T-helper 22 cell (primary cell): Measurements from ENCODE around the gene CRYBB3.

Experiments used
- DNase-seq: peaks from one replicate; pipeline ENCODE4 v3.0.0-alpha.2; 2020; ENCODE audit warnings: low read depth

The CRYBB3 gene

DNA sequence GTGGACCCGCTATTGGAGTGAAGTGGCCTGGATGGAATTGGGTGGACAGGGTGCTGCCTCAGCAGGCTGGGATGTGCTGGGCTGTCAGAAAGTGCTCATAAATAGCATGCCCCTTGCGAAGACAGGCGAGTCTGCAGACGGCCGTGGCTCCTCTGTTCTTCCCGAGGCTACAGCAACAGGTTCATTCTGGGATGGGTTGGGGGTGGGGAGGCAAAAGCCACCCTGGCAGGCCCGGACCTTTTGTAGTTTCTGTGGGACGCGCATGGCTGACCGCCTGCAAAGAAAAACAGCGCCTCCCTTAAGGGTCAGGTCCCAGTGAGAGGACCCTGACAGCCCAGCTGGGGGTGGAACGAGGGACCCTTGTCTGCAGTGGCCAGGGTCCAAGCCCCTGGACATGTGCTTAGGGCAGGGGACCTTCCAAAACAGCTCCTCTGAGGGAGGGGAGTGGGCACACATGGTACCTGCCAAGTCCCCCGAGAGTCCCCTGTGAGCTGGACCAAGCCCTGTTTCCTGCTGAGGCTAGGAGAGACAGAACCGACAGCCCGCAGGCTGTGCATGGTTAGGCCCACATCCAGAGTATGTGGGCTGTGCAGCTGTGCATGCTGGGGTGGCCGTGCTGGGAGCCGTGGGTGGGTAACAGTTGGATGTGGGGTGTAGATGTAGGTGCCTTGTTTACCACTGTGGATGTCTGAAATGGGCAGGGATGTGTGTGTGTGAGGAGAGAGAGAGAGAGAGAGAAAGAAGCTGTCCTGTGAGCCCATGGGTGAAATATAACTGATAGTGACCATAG lies at the start of gene CRYBB3:
TSS of gene CRYBB3 (plus strand) at position 128 of the 790 bp plus-strand sequence. CDS start 1,539 bp downstream, outside the sequence.
- no peak for DNase-seq

DNA sequence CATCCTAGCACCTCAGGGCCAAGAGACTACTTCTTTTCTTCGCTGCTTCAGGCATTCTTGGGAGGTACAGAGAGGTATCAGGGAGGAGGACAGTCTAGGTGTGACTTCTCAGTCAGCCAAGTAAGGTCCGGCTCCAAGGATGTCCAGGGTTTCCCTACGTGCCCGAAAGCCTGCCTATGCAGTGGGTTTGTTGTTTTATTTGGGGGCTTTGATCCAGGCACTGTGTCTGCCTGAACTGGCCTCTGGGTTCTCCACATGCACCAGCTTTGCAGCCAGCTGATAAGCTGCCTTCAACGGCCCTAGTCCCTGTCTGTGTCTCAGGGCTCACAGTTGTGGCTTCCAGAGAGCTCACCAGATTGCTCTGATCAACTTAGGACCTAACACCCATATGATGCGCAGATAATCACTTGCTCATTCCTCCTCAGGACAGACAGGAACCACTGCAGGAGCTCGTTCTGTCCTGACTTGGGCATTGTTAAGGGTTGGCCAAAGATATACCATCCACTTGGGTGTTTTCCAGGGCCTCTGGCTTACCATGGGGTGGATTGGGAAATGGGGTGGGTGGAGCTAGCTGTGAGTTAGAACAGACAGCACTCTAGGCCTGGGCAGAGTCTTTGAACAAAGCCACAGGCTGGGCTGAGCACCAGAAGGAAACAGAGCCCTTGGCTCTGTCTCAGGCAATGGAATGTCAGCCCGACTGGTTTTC lies 45.5 kb upstream of the CRYBB3 start:
- DNase-seq = no peak

DNA sequence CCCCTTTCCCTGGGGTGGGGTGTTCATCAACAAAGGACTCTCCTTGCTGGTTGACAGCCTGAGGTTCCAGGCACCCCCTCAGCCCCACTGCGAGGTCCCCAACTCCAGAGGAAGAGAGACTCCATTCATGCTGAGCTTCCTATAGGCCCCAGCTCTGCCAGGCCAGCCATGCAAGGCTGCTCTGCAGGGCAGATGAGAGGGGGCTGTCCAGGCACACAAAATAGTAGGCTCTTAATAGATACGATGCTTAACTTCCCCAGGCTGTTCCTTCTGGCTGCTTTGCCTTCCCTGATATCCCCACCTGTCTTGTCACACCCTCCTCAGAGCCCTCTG lies 45.0 kb upstream of the CRYBB3 start:
- DNase-seq = no peak

- no peak for DNase-seq
Observed at GRCh38 chr22:25156736-25157135, 42.9 kb upstream of the CRYBB3 start.

GRCh38 chr22:25159028-25159427 lies 40.6 kb upstream of the CRYBB3 start:
- DNase-seq = no peak

DNA sequence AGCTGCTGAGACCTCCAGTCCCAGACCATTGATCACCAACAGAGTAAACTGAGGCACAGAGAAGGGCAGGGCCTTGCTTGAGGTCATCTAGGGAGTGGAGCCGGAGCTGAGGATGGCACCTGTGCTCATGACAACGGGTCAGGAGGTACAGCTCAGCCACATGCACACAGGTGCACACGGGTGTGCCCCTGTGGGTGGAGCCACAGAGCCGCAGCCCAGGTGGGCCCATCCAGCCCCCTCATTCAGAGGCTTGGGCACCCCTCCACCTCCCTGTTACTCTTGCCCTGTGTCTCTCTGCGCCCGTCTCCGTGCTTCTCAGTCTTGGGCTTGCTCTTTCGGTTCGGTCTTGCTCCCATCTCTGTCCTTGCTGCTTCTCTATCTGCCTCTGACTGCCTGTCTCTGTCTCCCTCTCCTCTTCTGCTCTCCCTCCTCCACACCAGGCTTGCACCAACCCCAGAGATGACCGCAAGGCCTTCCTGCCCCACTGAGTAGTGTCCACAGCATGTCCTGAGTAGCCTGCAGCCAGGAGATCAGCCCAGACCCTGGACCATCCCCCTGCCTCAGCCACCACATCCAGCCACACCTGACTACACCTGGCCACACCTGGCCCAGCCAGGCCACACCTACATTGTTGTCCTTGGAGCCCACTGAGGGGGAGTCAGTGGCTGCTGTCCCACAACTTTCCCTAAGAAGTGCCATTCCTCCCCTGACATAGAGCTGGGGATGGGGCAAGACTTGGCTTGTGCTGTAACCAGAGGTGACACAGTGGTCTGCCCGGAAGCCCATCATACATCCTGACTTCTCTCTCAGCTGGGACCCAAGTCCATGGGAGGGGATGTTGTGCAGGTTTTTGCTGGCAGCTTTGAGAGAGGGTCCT lies 39.3 kb upstream of the CRYBB3 start:
- no peak for DNase-seq

GRCh38 chr22:25161017-25161915 lies 38.4 kb upstream of the CRYBB3 start:
- DNase-seq = no peak

GRCh38 chr22:25161916-25162530 lies 37.6 kb upstream of the CRYBB3 start:
- DNase-seq = no peak

- no peak for DNase-seq
Observed at GRCh38 chr22:25162561-25162960, 37.1 kb upstream of the CRYBB3 start.

- no peak for DNase-seq
Observed at GRCh38 chr22:25165785-25166184, 33.9 kb upstream of the CRYBB3 start.

- no peak for DNase-seq
Observed at GRCh38 chr22:25166266-25167040, 33.2 kb upstream of the CRYBB3 start.

DNA sequence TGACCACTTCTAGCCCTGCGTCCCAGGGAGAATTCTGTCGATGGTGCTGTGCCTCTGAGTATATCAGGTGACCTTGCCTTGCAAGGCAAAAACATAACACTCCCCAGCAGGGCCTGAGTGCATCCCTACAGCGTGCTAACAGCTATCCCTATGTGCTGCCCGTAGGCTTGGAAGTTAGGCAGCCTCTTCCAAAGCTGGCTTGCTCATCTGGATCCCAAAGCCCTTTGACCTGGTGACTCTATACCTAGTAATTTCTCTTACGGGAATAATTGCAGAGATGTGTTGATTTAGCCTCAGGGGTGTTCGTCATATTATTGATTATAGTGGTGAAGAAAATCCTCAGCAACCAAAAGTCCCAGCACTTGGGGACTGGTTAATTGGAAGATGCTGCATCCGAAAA lies 32.6 kb upstream of the CRYBB3 start:
- no peak for DNase-seq

- no peak for DNase-seq
Observed at GRCh38 chr22:25167834-25168601, 31.6 kb upstream of the CRYBB3 start.

DNA sequence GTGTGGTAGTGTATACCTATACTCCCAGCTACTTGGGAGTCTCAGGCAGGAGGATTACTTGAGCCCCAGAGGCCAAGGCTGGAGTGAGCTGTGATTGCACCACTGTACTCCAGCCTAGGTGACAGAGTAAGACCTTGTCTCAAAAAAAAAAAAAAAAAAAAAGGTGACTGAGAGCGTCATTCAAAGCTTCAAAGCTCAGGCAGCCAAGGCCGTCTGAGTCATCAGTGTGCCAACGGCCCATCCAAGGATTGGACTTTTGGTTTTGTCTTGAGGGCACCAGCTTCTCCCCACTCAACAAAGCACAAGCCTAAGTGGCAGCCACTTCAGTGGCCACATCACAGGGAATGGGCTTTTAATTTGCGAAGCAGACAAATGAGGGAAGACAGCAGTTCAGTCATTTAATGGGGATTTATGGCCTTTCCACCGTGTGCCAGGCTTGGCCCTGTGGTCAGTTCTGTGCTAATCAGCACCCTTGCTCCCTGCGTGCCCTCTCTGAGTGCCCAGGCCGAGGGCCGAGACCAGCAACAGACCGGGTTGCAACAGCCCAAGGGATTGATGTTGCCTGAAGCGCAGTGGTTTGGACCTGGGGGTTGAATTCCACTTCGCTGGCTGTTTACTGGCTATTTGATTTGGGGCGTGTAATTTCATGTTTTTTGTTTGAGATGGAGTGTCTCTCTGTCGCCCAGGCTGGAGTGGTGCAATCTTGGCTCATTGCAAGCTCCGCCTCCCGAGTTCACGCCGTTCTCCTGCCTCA lies 30.2 kb upstream of the CRYBB3 start:
- no peak for DNase-seq

DNA sequence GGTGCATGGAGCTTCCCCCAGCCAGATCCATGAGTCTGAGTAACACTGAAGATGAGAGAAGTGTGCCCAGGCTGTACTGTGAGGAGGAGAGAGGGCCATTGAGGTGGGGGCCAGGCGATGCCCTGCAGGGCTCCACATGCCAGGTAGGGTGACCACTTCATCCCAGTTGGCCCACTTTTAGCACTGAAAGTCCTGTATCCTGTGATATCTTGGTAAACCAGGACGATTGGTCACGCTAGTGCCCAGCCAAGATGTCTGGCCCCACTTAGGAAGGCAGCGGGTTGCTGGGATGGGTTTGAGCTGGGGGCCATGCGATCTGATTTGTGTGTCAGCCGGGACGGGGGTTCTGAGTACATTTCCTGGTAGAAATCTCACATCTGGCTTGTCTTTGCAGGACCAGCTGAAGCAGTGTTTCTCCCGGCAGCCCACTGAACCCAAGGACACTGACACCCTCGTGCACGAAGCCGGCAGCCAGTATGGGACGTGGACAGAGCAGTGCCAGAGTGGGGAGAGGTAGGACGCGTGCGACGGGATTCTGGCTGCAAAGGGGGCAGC lies 29.2 kb upstream of the CRYBB3 start:
- no peak for DNase-seq

DNA sequence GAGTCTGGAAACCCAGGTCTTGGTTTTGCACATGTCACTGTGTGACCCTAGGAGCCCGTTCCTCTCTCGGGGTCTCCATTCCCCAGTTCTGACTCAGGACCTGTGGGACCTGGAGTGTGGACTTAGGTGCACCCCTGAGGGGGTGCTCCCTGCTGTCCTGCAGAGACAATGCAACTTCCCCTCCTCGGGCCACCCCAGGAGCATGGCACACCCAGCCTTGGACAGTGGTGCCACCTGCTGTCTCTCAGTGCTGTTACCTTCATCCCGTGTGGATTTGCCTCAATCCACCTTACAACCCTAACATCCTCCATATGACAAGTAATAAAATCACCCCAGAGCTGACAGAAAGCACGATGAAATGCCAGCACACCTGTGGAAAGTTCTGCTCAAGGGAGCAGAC lies 27.5 kb upstream of the CRYBB3 start:
- DNase-seq = no peak

DNA sequence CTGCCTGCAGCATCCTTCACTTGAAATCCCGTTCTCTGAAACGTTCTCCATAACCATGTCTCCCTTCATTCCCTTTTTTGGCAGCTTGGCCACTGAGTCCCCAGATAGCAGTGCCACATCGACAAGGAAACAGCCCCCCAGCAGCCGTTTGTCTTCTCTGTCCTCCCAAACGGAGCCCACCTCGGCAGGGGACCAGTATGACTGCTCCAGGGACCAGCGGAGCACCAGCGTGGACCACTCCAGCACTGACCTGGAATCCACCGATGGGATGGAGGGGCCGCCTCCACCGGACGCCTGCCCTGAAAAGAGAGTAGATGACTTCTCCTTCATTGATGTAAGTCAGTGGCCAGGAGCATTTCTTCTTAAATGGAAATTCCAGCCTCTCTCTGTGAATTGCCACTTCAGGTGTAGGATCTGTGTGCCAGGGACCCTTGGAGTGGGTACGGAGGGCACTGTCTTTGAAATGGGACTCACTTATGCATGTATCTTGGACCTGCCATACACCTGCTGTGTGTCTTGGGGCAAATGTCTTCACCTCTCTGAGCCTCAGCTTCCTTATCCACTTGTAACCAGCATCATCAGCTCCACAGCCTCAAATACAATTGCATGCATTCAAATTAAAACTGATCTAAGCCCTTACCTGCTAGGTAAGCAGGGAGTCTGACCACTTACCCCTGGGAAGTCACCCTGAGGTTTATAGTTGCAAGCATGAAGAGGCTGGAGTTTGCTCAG lies 25.3 kb upstream of the CRYBB3 start:
- DNase-seq = no peak

DNA sequence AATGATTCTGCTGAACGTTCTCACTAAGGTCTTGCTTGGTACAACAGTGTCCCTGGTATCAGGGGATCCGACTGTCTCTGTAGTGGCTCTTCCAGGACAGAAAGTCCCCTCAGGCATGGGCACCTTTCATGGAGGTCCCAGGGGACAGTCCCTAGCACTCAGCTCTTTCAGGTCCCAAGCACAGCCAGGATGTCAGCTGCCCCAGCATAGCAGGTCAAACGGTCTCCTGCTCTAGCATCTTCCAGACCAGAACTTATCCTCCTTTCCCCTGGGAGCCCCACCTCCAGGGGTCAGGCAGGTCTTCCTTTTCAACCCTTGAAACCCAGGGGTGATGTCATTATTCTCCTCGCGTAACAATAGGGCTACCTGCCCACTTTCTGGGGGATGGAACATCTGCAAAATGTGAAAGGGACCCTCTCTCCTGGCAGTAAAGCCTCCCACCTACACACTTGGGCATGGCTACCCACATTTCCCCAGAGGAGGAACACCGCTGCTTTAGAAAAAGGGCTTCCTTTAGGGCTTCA lies 24.7 kb upstream of the CRYBB3 start:
- DNase-seq = no peak
